DMS114 treated with DMSO at 0.1 percent for 48 hours (cell line): ENCODE measurements around the gene NAPA.

Experiments used
- DNase-seq: peaks from one replicate; lab custom pipeline; 2025; ENCODE audit not compliant: unreplicated experiment; lab: John Stamatoyannopoulos, UW

NAPA gene

DNA sequence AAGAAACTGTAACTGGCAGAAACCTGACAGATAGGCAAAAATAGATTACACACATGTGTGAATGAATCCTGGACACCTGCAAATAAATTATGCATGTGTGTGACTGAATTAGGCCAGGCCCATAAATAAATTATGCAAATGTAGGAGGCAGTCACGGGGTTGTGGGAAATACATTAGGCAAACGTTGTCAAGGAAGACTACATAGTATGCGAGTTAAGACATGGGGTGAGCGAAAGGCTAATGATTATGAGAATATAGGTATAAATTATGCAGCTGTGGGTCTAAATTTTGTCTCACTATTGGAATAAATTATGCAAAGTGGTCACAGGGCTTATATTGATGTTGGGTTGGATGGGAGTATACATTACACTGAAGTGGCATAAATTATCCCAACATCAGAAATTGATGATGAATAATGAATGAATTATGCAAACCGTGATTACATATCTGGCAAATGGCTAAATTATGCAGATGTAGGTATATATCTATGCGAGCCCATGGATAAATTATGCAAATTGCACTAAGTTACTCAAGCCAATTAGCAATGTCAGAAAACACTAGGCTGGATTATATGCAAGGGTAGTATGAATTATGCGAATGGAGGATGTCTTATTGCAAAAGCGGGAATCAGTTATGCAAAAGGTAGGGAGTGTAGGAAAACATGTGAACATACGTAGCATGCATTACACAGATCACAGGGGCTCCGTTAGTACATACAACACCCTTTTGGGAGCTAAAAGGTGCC, 50.0 kb downstream of the NAPA start:
- DNase-seq = no peak

- no peak for DNase-seq
Observed at GRCh38 chr19:47461876-47462275, 53.0 kb downstream of the NAPA start.

- no peak for DNase-seq
Observed at GRCh38 chr19:47459477-47459876, 55.4 kb downstream of the NAPA start.

DNA sequence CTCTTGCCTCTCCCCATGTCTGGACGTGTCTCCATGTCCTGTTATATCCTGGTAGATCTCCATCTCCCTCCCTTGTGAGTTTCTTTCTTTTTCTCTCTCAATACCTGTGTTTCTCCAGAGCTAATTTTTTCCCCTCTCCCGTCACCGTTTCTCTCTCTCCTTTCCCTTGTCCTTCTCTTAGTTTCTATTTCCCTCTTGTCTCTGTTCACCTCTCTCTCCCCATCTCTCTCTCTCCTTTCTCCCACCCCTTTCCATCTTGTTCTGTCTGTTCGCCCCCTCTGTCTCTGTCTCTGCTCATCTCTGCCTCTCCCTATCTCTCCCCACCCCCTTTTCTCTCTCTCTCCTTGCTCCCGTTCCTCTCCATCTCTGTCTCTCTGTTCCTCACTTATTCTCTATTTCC, 56.2 kb downstream of the NAPA start:
- DNase-seq = no peak

DNA sequence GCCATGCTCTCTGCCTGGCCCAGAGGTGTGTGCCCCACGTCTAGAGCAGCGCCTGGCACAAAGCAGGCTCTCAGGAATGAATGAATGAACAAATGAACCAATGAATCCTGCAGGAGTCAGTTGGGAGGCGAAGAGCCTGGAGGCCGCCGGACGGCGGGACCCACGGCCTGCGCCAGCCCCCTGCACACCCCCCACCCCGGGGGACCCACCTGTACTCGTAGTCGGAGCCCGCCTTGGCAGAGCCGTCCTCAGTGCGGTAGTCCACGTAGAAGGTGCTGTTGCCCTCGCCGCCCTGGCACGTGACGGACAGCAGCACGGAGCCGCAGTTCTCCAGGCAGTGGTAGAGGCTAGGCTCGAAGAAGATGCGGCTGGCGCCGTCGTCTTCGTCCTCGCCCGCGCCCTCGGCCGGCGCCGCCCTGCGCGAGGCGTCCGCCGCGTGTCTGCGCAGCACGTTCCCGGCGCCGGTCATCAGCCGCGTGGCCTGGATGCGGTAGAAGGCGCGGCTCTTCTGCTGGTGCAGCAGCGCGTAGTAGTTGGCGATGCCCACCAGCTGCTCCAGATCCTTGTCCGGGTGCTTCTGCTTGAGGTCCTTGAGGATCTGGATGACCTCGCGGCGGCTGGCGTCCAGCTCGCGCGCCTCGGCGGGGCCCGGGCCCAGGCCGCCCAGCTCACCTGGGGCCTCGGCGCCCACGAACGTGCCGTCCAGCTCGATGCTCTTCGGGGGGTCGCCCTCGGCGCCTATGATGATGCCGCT, 58.0 kb downstream of the NAPA start:
- DNase-seq = no peak

DNA sequence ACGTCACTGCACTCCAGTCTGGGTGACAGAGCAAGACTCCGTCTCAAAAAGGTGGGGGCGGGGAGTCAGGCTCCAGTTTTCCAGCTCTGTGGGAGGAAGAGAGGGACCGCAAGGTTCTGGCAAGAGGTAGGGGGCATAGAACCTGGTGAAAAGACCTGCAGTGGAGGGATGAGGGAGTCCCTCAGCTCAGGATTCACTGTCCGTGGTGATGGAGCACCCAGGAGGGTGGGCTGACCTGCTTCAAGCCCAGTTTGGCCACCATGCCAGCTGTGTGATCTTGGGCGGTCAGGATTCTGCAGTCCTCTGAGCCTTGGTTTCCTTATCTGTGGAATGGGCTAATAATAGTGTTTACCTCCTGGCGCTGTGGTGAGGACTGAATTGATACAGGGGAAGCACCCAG, 64.4 kb downstream of the NAPA start:
- DNase-seq = no peak

DNA sequence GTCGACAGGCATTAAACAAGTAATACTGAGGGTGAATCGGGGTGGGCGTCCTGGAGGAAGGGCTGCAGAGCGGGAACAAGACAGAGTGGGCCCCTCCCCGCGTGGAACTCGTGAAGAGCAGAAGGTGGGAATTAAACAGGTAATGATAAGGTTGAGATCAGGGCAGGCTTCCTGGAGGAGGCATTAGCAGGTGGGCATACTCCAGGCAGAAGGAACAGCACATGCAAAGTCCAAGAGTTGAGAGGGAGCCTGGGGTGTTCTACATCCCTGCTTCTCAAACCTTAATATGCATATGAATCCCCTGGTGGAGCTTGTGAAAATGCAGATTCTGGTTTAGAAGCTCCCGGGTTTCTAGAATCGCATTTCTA, 66.5 kb downstream of the NAPA start:
- DNase-seq = no peak

DNA sequence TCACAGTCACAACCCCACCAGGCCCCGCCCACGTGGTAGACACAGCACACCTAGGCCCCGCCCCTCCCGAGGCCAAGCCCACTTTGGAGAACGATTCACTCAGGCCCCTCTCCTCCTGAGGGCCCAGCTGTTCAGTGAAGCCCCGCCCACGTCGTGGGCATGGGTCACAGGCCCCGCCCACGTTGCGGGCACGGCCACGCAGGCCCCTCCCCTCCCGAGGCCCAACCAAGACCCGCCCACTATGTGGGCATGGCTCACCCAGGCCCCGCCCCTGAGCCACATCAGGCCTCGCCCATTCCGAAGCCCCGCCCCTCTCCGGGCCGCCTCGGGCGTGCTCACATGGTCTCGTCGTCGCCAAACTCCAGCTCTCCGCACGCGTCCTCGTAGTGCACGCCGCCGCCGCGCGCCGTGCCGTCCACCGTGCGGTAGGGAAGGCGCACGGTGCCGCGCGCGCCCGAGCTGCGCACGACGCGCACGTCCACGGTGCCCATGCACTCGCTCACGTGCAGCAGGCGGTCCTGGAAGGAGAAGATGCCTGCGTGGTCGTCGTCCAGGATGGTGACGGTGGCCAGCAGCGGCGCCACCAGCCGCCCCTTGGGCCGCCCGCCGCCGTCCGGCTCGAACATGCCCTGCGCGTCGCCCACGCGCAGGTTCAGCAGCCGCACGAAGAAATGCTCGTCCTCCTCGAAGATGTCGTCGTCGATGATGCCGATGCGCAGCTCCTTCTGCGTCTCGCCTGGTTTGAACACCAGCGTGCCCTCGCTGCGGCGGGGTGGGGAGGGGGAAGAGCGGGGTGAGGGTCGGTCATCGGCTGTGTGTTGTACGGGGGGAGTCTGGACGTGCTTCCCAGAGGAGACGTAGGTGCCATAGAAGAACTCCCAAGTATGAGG, 67.1 kb downstream of the NAPA start:
- no peak for DNase-seq

DNA sequence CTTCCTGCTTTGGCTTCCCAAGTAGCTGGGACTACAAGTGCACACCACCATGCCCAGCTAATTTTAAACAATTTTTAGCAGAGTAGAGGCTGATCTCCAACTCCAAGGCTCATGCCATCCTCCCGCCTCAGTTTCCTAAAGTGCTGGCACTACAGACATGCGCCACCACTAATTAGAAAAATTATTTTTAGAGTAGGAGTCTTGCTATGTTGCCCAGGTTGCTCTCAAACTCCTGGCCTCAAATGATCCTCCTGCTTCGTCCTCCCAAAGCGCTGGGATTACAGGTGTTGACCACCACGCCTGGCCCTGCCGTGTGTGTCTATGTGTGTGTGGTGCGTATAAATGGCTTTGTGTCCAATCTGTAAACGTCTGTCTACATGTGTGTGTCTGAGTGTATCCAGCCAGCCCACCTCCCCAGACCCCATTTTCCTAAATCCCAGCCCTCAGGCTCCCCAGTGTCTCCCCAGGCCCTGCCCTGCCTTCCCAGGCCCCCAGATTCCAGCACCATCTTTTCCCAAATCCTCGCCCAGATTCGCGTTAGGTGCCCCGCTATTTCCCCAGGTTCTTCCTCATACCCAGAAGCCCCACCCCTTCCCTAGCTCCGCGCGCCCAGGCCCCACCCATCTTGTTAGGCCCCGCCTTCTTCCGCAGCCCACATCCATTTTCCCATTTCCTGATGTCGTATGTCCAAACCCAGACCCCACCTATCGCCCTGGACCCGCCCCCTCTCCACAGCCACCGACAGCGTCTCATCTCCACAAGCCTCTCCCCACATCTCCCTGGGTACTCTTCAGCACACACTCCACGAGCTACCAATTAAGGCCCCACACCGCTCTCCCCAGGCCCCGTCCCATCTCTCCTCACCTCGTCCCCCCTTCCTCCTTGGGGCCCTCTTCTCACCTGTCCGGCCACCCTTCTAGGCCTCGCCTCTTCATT, 68.1 kb downstream of the NAPA start:
- DNase-seq = no peak

GRCh38 chr19:47445937-47446402, 68.9 kb downstream of the NAPA start:
- no peak for DNase-seq

GRCh38 chr19:47445527-47445926, 69.3 kb downstream of the NAPA start:
- DNase-seq = no peak

DNA sequence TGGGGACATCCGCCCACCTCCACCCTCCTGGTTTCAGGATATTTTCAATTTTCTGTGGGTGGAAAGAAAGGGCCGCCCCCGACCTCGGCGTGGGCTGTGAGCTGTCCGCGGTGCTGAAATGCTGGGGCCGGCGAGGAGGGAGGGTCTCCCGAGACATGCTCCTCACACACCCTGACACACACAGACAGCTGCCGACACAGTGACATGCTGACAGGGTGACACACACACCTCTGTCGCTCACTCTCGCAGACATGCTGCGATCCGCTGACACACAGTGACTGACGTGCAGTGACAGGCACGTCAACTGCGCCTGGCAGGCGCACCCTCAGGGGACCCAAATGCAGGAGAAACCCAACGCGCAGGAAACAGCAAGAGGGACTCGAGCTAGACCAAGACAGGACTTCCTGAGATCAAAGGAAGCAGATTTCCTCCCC, 70.5 kb downstream of the NAPA start:
- no peak for DNase-seq

- DNase-seq = no peak
Observed at GRCh38 chr19:47443331-47443730, 71.5 kb downstream of the NAPA start.

- DNase-seq = no peak
Observed at GRCh38 chr19:47438793-47439220, 76.1 kb downstream of the NAPA start.
